ENCODE results near the gene PLA2G2C.

DNA sequence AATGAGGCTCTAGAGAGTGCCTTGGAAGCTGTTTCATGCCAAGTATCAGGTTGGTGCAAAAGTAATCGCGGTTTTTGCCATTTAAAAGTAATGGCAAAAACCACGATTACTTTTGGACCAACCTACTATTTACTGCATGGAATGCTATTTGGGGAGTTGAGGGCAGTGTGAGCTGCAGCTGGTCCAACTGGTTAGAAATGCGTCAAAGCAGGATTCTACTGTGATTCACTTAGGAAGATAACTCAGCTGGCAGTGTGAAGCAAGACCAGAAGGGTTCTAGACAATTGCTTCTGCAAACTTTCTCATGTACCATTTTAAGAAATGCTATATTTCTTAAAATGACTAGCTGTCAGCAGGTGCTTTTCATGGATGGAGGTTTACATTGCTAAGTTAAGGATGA is 21.2 kb upstream of the PLA2G2C start:
- TF ChIP-seq, protein P1, sequence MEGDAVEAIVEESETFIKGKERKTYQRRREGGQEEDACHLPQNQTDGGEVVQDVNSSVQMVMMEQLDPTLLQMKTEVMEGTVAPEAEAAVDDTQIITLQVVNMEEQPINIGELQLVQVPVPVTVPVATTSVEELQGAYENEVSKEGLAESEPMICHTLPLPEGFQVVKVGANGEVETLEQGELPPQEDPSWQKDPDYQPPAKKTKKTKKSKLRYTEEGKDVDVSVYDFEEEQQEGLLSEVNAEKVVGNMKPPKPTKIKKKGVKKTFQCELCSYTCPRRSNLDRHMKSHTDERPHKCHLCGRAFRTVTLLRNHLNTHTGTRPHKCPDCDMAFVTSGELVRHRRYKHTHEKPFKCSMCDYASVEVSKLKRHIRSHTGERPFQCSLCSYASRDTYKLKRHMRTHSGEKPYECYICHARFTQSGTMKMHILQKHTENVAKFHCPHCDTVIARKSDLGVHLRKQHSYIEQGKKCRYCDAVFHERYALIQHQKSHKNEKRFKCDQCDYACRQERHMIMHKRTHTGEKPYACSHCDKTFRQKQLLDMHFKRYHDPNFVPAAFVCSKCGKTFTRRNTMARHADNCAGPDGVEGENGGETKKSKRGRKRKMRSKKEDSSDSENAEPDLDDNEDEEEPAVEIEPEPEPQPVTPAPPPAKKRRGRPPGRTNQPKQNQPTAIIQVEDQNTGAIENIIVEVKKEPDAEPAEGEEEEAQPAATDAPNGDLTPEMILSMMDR (IDR thresholded peaks at IDR 0.05 in 4 of 5, conservative IDR thresholded peaks at IDR 0.05 in 1 of 5): no peak
- no peak for TF ChIP-seq POLR2A (IDR thresholded peaks at IDR 0.05)

All from gastrocnemius medialis (tissue), 4 donors.